HG02981 (cell line): ENCODE data around the gene NEDD4L.

Experiments used
- ATAC-seq: cut with Tn5 transposase; IDR thresholded peaks from one replicate; pipeline ENCODE4 v1.9.1; 2021; ENCODE audit warnings: mild to moderate bottlenecking, moderate library complexity; ENCODE audit not compliant: unreplicated experiment

The NEDD4L gene

GRCh38 chr18:58309610-58310239, 265.7 kb downstream of the NEDD4L start:
- no peak for ATAC-seq

- no peak for ATAC-seq
Observed at GRCh38 chr18:58310517-58310916, 266.5 kb downstream of the NEDD4L start.

- ATAC-seq: no peak
Observed at GRCh38 chr18:58311390-58311789, 267.4 kb downstream of the NEDD4L start.

GRCh38 chr18:58313491-58314032, 269.5 kb downstream of the NEDD4L start:
- no peak for ATAC-seq

- ATAC-seq: no peak
Observed at GRCh38 chr18:58314284-58314683, 270.3 kb downstream of the NEDD4L start.

- no peak for ATAC-seq
Observed at GRCh38 chr18:58315041-58315440, 271.0 kb downstream of the NEDD4L start.

GRCh38 chr18:58315739-58316215, 271.8 kb downstream of the NEDD4L start:
- ATAC-seq: no peak

- ATAC-seq: no peak
Observed at GRCh38 chr18:58316396-58317342, 272.6 kb downstream of the NEDD4L start.

GRCh38 chr18:58319719-58320118, 275.7 kb downstream of the NEDD4L start:
- ATAC-seq: no peak

- ATAC-seq: no peak
Observed at GRCh38 chr18:58320907-58321561, 277.0 kb downstream of the NEDD4L start.

- ATAC-seq: peak; percentile 61
Observed at GRCh38 chr18:58321986-58322385, 278.0 kb downstream of the NEDD4L start.

GRCh38 chr18:58322464-58322863, 278.4 kb downstream of the NEDD4L start:
- no peak for ATAC-seq

GRCh38 chr18:58323866-58324762, 280.1 kb downstream of the NEDD4L start:
- no peak for ATAC-seq

GRCh38 chr18:58324824-58325480, 280.9 kb downstream of the NEDD4L start:
- ATAC-seq: no peak

GRCh38 chr18:58325494-58325893, 281.5 kb downstream of the NEDD4L start:
- no peak for ATAC-seq

GRCh38 chr18:58334061-58334460, 290.0 kb downstream of the NEDD4L start:
- no peak for ATAC-seq

- no peak for ATAC-seq
Observed at GRCh38 chr18:58335223-58335622, 291.2 kb downstream of the NEDD4L start.

GRCh38 chr18:58335821-58336220, 291.8 kb downstream of the NEDD4L start:
- ATAC-seq: no peak

- ATAC-seq: no peak
Observed at GRCh38 chr18:58336605-58337004, 292.6 kb downstream of the NEDD4L start.

GRCh38 chr18:58337285-58337684, 293.3 kb downstream of the NEDD4L start:
- no peak for ATAC-seq
